HL-60/S4 (cell line): ENCODE measurements around the gene EPHA3.

Source experiments
- in situ Hi-C: fragments of 300-500 bp; cut with MboI; formaldehyde crosslinking; loops from 2 replicates; pipeline ENCODE4 v1.14.3; 2022; ENCODE audit warnings: low sequenced_read_pairs

Gene EPHA3

DNA sequence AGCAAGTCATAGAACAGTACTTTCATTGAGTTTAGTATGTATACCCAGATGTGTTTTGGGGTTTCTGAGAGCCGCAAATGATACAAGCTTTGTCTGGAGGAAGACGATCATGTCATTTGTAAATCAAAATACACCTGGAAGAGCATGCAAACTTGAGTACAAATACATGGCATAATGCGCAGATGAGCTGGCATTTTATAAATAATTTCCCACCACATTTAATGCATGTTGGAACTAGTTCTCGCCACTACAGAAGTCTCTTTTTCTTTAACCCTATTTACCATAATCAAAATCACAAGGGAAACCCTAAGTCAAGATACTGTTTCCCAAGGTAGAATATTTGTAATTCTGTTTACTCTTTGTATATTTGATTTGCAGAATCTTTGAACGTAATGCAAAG is 318.6 kb downstream of the EPHA3 start:
- in situ Hi-C loops, result no loop called here

DNA sequence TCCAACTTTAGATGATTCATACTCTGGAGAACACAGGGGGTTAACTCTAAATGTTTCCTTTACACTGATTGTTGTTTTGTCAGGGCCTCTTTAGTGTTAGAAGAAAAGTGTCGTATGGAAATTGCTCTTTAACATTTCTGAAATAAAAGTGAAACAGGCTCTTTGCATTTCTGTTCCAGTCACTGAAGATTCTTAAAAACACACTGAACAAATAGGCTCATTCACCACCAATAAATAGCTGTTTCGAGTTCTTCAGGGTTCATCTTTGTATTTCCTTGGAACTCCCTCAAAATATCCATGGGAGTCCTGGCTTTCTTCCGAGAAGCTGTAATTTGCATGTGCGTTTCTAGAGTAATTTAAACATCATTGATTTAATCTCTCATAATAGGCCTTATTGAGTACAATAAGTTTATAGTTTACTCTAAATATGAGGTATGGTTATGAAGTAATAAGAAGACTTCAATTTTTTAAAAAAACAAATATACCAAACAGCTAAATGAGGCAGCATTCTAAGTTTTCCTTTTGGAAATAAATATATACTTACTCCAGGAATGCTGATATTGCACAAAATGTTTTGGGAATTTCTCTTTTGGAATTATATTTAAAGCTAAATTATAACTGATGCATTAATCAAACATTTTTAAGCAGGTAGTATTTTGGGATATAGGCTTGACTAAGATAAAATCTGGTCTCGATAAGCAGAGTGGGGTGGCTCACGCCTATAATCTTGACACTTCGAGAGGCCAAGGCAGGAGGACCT is 327.4 kb downstream of the EPHA3 start:
- in situ Hi-C loops, result no loop called here

DNA sequence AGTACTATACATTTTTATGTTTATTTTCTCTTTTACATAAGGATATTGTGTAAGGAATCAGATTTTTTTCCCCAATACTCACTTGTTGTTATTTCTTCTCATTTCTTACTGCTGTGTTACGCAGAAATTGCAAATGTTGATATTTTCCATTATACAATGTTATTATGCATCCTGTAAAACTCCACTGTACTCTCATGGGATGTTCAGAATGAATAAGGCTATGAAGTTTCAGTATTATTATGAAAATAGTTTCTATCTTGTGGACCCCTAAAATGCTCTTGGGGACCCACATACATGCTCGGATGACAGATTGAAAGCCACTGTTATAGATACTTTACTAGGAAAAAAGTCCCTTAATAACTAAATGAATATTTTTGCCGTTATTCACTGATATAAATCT is 329.4 kb downstream of the EPHA3 start:
- in situ Hi-C loops, result no loop called here

GRCh38 chr3:89440386-89440785 is 333.0 kb downstream of the EPHA3 start:
- in situ Hi-C loops, result no loop called here

DNA sequence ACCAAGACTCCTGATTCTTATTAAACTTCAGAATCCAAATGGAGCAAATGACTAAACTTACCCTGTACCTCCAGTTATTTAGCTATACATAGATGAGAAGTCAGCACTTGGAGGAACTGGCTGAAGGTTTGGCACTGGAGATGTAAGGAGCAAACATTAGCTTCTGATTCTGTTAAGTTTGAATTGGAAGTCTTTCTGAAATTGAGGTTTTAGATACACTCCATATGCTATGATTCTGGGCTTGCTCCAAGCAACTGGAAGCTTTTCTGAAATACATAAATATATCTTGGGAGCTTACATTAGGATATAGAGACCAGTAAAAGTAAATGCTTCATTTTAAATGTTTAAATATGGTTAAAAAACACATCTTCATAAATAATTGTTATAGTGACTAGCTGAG is 333.7 kb downstream of the EPHA3 start:
- in situ Hi-C loops, result no loop called here

GRCh38 chr3:89446593-89446992 is 339.2 kb downstream of the EPHA3 start:
- in situ Hi-C loops, result no loop called here

DNA sequence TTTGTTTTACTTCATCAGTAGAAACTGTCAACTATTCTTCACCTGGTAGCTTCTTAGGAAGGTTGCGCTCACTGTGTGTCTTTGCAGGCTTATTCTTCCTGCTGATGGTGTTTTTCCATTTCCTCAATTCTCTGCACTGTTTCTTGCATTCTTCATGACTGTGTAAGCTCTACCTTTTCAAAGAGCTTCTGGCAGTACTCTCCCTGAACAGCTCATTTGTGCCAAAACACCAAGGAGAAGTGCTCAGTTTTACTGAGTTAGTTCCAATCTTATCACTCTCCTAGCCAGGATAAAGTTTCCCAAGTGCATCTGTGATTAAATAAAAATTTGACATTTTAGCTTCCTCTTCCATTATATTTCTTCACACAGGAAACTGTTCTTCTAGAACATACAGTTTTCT is 339.8 kb downstream of the EPHA3 start:
- in situ Hi-C loops, result no loop called here

DNA sequence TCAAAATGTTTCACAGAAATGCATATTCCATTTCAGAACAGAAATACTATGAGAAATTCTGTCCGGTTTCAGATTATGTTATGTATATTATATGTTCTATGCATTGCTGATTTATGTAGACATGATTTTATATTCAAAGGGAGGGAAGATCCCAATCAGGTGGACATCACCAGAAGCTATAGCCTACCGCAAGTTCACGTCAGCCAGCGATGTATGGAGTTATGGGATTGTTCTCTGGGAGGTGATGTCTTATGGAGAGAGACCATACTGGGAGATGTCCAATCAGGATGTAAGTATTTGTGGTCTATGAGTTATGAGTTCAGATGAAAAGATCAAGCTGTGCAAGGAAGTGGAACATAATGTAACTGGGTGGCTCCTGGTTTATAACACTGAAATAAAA is 341.7 kb downstream of the EPHA3 start:
- in situ Hi-C loops, result no loop called here

- in situ Hi-C loops, result no loop called here
Measured at GRCh38 chr3:89452066-89452465, 344.6 kb downstream of the EPHA3 start.

GRCh38 chr3:89455240-89455639 is 347.8 kb downstream of the EPHA3 start:
- in situ Hi-C loops, result no loop called here

- in situ Hi-C loops, result no loop called here
Measured at GRCh38 chr3:89467898-89468363, 360.5 kb downstream of the EPHA3 start.

DNA sequence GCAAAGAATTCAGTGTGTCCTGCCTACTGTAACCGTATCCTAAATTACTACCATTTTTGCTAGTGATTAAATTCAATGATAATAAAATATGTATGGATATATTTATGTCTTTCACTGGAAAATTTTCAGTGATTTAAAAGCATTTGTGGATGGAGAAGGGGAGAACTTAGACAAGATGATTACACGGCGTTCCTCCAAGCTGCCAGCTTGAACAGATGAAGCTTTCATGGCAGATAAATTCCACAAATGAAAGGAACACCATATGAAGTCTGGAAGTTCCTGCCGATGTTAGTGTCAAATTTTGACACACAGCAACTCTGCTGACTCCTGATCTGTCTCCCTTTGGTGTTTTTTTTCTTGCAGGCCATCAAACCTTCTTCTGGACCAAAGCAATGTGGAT is 364.7 kb downstream of the EPHA3 start:
- in situ Hi-C loops, result no loop called here

- in situ Hi-C loops, result no loop called here
Measured at GRCh38 chr3:89474333-89475130, 367.1 kb downstream of the EPHA3 start.

GRCh38 chr3:89488800-89489580 is 381.6 kb downstream of the EPHA3 start:
- in situ Hi-C loops, result no loop called here

GRCh38 chr3:89490129-89490528 is 382.7 kb downstream of the EPHA3 start:
- in situ Hi-C loops, result no loop called here

DNA sequence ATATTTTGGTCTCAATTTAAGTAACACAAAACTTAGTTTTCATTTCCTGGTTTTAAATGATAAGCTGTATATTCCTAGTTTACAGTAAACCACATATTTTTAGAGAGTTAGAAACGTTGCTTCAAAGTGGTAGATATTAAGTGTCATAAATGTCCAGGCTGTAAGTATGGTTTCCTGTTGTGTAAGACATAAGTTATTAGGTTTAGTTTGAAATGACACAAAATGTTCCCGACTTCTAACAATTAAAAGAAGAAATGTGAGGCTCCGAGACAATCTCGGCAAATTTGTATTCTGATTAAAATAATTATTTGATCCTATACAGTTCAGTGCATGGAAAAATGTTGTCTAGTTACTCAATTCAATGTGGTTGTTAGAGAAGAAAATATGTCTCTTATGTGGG is 387.3 kb downstream of the EPHA3 start:
- in situ Hi-C loops, result no loop called here

GRCh38 chr3:89503891-89504391 is 396.5 kb downstream of the EPHA3 start:
- in situ Hi-C loops, result no loop called here

- in situ Hi-C loops, result no loop called here
Measured at GRCh38 chr3:89504432-89504831, 397.0 kb downstream of the EPHA3 start.

- in situ Hi-C loops, result no loop called here
Measured at GRCh38 chr3:89506462-89507103, 399.2 kb downstream of the EPHA3 start.

- in situ Hi-C loops, result no loop called here
Measured at GRCh38 chr3:89521328-89521727, 413.9 kb downstream of the EPHA3 start.

DNA sequence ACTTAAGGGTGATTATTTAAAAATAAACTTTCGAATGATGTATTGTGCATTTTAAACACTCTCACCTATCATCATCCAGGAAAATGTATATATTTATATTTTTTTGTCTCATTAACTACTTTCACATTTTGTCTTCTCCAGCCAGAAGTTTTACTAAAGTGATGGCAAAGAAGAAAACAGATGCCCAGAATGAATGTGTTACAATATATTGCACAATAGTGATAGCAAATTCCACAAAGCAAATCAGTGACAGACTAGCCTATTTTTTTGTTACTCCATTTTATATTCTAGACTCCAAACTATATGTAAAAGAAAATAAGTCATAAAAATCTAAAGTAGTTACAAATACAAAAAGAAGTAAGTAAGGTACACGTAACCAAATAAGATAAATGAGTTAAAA is 414.7 kb downstream of the EPHA3 start:
- in situ Hi-C loops, result no loop called here
